ENCODE results near the gene ABCG1.

DNA sequence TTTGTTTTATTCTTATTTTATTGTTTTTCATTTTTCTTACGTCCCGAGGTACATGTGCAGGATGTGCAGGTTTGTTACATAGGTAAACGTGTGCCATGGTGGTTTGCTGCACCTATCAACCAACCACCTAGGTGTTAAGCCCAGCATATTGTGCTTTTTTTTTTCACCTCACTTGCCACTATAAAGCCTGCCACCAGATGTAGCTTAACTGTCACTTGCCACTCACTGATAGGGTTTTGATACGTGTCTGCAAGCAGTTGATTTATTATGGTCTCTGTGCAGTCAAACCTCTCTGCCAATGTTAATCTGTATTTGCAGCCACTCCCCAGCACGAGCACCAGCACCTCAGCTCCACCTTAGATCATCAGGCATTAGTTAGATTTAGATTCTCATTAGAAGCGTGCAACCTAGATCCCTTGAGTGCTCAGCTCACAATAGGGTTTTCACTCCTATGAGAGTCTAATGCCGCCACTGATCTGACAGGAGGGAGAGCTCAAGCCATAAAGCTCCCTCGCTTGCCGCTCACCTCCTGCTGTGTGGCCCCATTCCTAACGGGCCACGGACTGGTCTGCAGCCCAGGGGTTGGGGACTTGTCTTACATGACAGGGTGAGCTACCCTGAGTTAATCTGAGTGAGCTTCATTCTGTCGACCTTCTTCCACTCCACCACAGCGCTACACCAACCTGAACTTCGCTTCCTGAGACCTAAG is 17.9 kb upstream of the ABCG1 start:
- TF ChIP-seq, protein P1, sequence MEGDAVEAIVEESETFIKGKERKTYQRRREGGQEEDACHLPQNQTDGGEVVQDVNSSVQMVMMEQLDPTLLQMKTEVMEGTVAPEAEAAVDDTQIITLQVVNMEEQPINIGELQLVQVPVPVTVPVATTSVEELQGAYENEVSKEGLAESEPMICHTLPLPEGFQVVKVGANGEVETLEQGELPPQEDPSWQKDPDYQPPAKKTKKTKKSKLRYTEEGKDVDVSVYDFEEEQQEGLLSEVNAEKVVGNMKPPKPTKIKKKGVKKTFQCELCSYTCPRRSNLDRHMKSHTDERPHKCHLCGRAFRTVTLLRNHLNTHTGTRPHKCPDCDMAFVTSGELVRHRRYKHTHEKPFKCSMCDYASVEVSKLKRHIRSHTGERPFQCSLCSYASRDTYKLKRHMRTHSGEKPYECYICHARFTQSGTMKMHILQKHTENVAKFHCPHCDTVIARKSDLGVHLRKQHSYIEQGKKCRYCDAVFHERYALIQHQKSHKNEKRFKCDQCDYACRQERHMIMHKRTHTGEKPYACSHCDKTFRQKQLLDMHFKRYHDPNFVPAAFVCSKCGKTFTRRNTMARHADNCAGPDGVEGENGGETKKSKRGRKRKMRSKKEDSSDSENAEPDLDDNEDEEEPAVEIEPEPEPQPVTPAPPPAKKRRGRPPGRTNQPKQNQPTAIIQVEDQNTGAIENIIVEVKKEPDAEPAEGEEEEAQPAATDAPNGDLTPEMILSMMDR (conservative IDR thresholded peaks at IDR 0.05; ENCODE audit: low read length): no peak; the same call in 1 of the 2 replicates
- TF ChIP-seq EZH2phosphoT487 (IDR thresholded peaks at IDR 0.05; ENCODE audit: borderline replicate concordance, low read depth, low read length): no peak
